Measurements from ENCODE around the gene LRRC17.

GRCh38 chr7:102869195-102869594, 43.6 kb upstream of the LRRC17 start:
- TF ChIP-seq, protein P1, sequence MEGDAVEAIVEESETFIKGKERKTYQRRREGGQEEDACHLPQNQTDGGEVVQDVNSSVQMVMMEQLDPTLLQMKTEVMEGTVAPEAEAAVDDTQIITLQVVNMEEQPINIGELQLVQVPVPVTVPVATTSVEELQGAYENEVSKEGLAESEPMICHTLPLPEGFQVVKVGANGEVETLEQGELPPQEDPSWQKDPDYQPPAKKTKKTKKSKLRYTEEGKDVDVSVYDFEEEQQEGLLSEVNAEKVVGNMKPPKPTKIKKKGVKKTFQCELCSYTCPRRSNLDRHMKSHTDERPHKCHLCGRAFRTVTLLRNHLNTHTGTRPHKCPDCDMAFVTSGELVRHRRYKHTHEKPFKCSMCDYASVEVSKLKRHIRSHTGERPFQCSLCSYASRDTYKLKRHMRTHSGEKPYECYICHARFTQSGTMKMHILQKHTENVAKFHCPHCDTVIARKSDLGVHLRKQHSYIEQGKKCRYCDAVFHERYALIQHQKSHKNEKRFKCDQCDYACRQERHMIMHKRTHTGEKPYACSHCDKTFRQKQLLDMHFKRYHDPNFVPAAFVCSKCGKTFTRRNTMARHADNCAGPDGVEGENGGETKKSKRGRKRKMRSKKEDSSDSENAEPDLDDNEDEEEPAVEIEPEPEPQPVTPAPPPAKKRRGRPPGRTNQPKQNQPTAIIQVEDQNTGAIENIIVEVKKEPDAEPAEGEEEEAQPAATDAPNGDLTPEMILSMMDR (IDR thresholded peaks at IDR 0.05), result no peak
- no peak for TF ChIP-seq POLR2A (IDR thresholded peaks at IDR 0.05)

Measured in body of pancreas (tissue), 4 donors.